Activated naive CD4-positive, alpha-beta T cell treated with Interleukin-2 at 50 U/mL for 16 hours (primary cell): ENCODE results near the gene POU2AF3.

Experiments used
- DNase-seq: peaks from one replicate; pipeline ENCODE4 v3.0.0-alpha.2; 2020

Gene POU2AF3

DNA sequence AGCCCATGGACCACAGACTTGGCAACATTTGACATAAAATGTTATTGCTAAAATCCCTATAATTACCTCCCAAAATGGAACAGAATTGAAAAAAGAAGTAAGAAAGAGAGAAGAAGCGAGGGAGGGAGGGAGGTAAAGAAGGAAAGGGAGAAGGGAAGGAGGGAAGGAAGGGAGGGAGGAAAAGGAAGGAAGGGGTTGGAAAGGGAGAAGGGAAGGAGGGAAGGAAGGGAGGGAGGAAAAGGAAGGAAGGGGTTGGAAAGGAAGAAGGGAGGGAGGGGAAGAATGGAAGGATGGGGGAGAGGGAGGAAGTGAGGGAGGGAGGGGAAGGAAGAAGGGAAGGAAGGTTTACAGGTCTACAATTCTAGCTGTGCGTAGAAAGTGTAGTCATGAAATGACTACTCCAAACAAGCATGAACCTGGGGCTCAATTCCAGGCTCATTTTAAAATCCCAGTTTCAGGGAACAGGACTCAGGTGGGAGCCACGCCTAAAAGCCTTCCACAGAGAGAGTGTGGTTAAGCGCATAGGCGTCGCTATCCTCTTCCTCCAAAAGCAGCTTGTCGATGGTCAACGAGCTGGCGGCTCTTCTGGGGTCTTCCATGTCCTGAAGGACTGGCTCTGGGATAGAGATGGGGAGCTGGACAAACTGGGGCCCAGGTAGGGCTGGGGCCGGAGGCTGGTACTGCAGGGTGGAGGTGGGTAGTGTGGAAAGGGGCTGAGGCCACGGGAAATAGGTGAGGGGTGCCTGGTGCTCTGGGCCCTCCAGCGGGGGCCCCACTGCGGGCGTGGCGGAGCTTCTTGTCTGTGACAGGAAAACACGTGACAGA is 55.6 kb downstream of the POU2AF3 start:
- no peak for DNase-seq

DNA sequence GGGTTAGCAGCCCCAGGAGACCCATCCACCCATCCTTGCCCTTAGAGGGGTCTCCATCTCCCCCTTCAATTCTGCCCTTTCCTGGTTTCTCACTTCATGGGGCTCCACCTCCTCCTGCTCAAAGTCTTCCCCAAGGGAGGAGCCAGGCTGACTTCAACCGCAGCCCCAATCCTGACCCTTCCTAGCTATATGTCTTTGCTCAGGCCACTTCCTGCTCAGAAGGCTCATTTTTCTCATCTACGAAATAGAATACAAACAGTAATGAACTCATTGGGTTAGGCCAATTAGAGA is 56.2 kb downstream of the POU2AF3 start:
- no peak for DNase-seq

DNA sequence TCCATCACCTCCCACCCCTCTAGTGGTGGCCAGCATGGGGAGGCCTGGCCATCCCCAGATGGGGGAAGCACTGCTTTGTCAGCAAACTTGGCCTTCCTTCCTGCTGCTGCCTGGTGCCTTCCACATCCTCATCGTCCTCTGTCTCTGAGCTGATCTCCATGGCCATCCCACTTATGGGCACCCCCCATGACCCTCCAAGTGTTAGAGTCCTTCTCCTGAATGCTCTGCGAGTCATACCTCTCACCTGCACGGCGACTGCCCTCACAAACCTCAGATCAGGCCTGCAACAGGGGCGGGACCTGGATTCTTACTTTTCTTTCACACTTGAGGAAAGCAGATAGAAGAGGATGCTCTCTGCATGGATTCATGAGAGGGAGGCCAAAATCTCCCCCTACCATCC is 56.8 kb downstream of the POU2AF3 start:
- DNase-seq, result no peak

DNA sequence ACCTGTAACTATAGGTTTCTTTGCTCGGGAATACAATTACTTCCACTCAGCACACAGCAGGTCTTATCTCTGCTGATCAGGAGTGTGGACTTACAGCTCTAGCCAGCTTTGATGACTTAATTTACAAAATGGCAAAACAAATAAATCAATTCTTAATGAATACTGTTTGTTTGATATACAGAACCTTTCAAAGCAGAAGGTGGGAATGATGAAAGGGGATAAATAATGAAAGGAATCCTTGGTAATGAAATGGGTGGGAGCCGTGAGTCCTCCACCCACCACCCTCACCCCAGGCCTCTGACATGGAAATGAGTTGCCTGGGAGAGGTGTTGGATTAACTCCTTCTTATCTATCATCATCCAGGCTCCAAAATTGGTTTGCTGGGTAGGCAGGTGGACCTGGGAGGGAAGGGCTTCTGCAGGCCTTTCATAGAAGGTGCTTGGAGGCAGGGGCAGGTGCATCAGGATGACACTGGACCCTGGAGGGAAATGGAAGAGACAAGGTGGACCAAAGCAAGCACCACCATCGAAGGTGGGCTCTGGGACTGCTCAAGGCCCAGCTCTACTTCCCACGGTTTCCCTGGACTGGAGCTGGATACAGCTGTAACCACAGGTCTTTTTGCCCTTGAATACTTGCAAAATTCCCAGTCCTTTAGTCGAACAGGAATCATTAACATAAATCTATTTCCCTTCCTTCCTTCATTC is 57.8 kb downstream of the POU2AF3 start:
- no peak for DNase-seq

DNA sequence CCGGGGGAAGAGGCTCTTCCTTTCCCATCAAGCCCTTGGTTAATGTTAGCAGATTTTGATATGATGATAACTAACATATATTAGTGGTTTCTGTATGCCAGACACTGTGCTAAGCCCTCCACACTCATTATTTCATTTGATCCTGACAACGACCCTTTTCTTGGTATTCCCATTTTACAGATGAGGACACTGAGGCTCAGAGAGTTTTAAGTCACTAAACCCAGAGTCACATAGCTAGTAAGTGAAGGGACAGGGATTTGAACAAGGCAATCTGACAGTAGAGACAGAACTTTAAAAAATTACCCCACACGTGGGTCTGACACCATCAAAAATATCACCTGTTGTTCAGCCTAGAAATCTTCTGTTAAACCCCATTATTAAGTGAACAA is 58.3 kb downstream of the POU2AF3 start:
- DNase-seq, result no peak

DNA sequence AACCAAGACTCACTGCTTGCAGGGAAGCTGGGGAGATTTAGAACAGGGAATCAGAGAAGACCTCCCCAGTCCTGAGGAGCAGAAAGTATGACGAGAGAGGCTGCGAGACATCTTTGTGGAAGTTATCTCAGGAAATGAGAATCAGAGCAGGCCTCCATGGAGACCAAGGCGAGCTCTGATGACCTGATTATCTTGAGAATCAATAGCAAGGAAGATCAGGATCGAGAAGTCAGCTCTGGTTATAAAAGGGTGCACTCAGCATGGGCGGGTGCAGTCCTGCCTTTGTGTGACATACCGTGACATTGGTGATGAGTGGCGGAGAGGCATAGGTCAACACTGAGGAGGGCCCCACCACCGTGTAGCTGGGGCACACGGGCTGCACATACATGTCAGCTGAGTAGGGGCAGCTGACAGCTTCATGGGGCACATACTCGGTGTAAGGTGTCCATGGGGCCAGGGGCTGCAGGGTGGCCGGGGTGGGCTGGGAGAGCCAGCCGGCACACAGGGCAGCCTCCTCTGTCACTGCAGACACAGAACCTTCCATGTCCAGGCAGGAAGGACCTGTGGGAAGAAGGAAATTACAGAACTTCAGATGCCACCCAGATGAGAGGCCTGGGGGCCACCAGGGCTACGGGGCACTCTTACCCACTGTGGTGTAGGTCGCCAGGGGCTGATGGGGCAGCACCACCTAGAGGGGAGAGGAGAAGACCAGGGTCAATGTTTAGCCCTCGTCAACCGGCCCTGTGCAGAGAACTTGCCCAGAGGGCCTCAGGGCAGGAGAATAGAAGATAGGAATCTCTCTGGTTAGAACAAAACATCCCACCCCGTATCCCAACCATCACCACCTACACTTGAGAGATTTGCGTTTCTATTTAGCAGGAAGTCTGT is 59.0 kb downstream of the POU2AF3 start:
- DNase-seq, result no peak
